RPMI8226 (cell line): ENCODE results near the gene ZNF138.
A peak's percentile ranks its signal among the peaks of the same experiment; 100 is the strongest.

Experiments
- DNase-seq: peaks from one replicate; pipeline ENCODE4 v3.0.0-alpha.2; 2015

Gene ZNF138

DNA sequence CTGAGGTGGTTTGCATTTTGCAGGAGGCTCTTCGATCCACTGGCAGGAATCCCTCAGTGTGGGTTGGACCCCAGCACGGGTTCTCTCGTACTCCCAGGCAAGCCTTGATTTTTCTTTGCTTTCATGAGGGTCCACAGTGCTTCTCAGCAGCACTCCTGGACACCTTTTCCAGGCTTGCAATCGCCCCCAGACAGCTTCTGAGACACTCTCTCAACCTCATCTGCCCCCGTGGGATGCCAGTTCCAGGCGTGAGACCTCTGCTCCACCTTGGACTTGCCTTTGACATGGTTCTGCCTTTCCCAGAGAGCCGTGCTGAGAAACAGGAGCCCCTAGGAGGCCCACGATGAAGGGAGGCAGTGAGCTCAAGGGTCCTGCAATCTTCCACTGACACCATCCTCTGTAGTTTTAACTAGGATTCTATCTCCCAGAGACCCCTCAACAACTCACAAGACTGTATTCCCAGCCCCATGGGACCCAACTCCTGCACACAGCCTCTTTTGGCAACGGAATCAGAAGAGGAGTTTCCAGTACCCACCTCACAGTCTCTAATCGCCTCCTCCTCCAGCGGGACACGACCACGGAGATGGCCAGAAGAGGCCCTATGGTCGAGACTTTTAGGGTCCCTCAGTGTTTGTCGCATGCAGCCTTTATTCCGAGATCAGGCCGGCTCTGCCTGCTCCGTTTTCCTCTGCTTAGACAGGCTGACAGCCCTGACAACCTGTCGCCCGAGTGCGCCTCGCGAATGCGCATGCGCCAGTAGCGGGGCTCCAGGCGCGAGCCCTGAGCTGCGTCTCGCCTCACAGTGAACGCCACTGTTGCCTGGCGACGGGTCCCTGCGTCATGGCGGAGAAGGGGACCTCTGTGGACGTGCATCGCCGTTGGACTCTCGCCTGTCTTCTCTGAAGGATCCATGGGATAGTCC, 82.8 kb downstream of the ZNF138 start:
- DNase-seq: peak; percentile 72

GRCh38 chr7:64877714-64878610, 83.7 kb downstream of the ZNF138 start:
- no peak for DNase-seq

GRCh38 chr7:64878684-64879083, 84.5 kb downstream of the ZNF138 start:
- DNase-seq: no peak

DNA sequence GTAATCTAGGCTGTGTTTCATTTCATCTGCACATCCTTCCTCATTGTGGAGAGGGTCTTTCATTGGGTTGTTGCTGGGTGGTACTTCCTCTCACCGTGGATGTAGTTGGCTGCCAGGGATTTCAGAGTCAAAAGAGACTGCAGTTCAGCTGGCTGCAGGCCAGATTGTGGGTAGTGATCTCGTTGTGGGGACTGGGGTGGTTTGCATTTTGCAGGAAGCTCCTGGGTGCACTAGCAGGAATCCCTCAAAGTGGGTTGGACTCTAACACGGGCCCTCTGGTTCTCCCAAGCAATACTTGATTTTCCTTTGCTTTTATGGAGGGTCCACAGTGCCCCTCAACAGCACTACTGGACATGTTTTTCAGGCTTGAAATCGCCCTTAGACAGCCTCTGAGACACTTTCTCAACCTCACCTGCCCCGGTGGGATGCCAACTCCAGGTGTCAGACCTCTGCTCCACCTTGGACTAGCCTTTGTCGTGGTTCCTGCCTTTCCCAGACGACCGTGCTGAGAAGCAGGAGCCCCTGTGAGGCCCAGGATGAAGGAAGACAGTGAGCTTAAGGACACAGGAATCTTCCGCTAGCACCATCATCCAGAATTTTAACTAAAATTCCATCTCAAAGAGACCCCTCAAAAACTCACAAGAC, 85.0 kb downstream of the ZNF138 start:
- DNase-seq: peak; percentile 25

GRCh38 chr7:64879800-64880199, 85.6 kb downstream of the ZNF138 start:
- no peak for DNase-seq

GRCh38 chr7:64880322-64881297, 86.4 kb downstream of the ZNF138 start:
- DNase-seq: no peak

DNA sequence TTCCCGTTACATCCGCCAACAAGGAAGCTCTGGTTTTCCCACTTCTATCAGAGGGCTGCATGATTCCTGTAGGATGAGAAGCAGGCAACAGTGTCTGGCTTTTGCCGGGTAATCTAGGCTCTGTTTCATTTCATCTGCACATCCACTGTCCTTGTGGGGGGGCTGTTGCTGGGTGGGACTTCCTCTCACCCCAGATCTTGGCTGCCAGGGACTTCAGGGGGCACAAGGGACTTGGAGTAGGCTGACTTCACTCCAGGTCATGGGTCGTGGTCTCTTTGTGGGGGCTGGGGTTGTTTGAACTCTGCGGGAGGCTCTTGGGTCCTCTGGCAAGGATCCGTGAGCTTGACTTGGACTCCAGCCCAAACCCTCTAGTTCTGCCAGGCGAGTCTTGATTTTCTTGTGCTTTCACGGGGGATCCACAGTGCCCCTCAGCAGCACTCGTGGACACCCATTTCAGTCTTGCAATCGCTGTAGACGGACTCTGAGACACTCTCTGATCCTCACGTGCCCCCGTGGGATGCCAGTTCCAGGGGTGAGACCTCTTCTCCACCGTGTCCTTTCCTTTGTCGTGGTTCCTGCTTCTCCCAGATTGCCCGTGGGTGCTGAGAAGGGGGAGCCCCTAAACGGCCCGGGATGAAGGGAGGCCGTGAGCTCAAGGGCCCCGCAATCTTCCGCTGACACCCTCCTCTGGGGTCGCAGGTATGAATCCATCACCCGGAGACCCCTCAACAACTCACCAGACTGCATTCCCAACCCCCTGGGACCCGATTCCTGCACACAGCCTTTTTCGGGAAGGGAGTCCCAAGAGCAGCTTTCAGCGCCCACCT, 87.4 kb downstream of the ZNF138 start:
- DNase-seq: no peak

GRCh38 chr7:64882341-64883112, 88.3 kb downstream of the ZNF138 start:
- no peak for DNase-seq
